HG03139 (cell line): ENCODE results near the gene MBD1.
"Not testable (repeated sequence)": the region's sequence is repeated elsewhere in the genome, so short reads cannot be mapped to it uniquely, and the experiment has no call there.

Experiments
- ATAC-seq: cut with Tn5 transposase; IDR thresholded peaks from one replicate; pipeline ENCODE4 v1.9.1; 2021; ENCODE audit not compliant: unreplicated experiment

MBD1 gene

GRCh38 chr18:50281295-50281971 lies at the start of gene MBD1:
Gene MBD1, minus strand, starts transcription at chr18:50281523. Its CDS starts 1,531 bp downstream, at chr18:50279992.
- ATAC-seq, result peak; percentile 83

- ATAC-seq, result no peak
Observed at GRCh38 chr18:50330176-50330575, 48.9 kb upstream of the MBD1 start.

- no peak for ATAC-seq
Observed at GRCh38 chr18:50327983-50328382, 46.7 kb upstream of the MBD1 start.

DNA sequence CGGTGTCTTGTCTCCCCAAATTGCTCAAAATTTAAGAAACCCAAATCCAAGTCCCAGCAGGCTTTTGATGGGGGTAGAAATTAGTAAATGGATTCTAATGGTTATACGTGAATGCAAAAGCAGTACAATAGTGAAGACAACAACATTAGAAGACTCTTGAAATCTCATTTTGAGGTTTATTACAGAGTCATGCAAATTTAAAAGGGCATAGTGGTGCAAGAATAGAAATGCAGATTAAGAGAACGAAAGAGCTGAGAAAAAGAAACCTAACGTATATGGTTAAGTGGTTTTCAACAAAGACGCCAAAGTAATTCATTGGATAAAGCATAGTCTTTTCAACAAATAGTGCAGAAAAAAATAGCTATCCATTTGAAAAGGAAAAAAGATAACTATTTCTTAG lies 39.4 kb upstream of the MBD1 start:
- no peak for ATAC-seq

- peak; percentile 66 for ATAC-seq
Observed at GRCh38 chr18:50315100-50315871, 34.0 kb upstream of the MBD1 start.

DNA sequence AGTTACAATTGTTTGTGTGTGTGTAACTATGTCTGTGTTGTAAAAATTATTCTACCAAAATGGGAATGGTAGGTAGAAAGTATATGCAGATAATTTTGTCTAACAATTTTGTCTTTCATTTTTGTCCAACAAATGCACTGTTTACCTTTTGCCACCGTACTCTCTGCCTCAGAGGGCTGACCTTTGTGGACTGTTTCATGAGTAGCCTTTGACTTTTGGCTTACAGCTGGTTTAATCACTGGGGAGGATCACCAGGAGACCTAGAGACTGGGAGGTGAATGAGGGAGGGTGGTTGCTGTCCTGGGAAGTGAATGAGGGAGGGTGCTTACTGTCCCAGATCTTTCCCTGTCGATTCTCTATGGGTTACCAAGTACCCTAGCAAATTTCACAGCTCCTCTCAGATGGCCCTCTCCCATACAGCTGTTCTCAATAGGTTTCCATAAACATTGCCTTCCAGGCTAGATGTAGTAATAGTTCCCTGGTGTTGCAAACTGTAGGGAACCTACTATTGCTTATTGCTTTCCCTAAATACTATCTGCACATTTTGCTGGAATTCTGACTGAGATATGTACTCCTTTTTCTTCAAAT lies 32.6 kb upstream of the MBD1 start:
- ATAC-seq, result no peak

GRCh38 chr18:50313031-50313607 lies 31.8 kb upstream of the MBD1 start:
- ATAC-seq, result peak; percentile 25

- ATAC-seq, result peak; percentile 69
Observed at GRCh38 chr18:50312296-50313030, 31.1 kb upstream of the MBD1 start.

DNA sequence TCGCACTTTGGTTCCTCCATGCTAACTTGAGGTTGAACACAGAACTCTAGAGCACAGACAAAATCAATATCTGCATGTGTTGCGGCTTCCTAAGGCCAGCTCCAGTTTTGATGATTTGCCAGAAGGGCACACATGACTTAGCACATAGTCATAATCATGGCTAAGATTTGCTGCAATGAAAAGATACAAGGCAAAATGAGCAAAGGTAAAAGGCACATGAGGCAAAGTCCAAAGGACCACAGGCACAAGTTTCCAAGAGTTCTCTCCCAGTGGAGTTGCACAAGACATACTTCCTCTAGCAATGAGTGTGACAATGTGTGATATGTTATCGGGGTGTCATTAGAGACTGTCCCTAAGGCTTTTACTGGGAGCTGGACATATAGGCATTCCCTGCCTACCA lies 30.3 kb upstream of the MBD1 start:
- ATAC-seq, result no peak

- no peak for ATAC-seq
Observed at GRCh38 chr18:50310080-50310479, 28.8 kb upstream of the MBD1 start.

GRCh38 chr18:50308851-50309250 lies 27.5 kb upstream of the MBD1 start:
- ATAC-seq, result not testable (repeated sequence)

DNA sequence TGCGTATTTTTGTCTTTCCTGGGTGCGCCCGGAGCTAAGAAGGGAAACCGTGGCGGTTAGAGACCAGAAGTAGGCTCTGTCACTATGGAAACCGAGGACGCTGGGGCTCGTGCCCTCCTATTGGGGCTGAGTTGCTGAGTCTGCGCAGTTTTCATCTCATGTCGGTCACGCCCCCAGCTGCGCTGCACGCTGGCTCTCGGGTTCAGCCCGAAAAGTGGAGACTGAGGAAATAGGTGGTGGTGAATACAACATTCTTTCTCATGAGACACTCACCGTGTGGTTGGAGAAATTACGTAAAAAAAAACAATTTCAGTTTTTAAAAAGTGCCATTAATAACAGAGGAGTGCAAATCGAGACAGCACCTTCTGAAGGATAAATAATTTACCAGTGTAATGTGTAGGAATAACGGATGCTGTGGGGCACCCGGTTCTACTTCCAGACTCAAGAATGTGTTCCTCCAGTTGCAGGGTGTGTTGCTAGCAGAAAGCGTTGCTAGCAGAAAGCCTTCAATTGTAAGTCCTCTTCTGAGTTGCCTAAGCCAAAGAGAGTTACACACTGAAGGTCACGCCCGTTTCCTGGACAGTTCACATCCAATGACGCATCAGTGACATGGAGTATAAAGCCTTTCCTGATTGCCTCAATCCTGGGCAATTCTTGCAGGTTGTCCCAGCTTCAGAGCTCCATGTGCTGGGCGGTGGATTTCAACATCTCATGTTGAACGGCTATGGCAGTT lies 26.6 kb upstream of the MBD1 start:
- ATAC-seq, result peak; percentile 93

- no peak for ATAC-seq
Observed at GRCh38 chr18:50307400-50307737, 26.0 kb upstream of the MBD1 start.

- no peak for ATAC-seq
Observed at GRCh38 chr18:50306944-50307343, 25.6 kb upstream of the MBD1 start.

- no peak for ATAC-seq
Observed at GRCh38 chr18:50301074-50301473, 19.8 kb upstream of the MBD1 start.

GRCh38 chr18:50299626-50300388 lies 18.5 kb upstream of the MBD1 start:
- ATAC-seq, result no peak

- no peak for ATAC-seq
Observed at GRCh38 chr18:50298443-50299284, 17.3 kb upstream of the MBD1 start.

GRCh38 chr18:50297621-50298442 lies 16.5 kb upstream of the MBD1 start:
- peak; percentile 100 for ATAC-seq
